ENCODE results near the gene BMPER.

- TF ChIP-seq SMC3 (conservative IDR thresholded peaks at IDR 0.05; ENCODE audit: poor library complexity) (no peak), EZH2 (IDR thresholded peaks at IDR 0.05; ENCODE audit: borderline replicate concordance, insufficient read depth, low read length, poor library complexity, severe bottlenecking) (no peak)
Observed at GRCh38 chr7:33922820-33923219, 17.5 kb downstream of the BMPER start.

All from neural cell (in vitro differentiated cells).